Endothelial cell of umbilical vein (primary cell): Measurements from ENCODE around the gene CTSH.

ENCODE experiments used
- CTCF ChIP-seq, 2 donors: IDR thresholded peaks; 1 replicate in 1 of 2; 2 replicates in 1 of 2; pipeline ENCODE4 v1.5.1; 2011; ENCODE audit warnings: low read length in 2 of 2, mild to moderate bottlenecking in 2 of 2, moderate library complexity in 2 of 2, control low read depth in 1 of 2, inconsistent platforms in 1 of 2, low read depth in 1 of 2; ENCODE audit not compliant: insufficient read depth in 1 of 2; ENCODE audit errors: extremely low read depth in 1 of 2
- EZH2 ChIP-seq: IDR thresholded peaks from 2 replicates; pipeline ENCODE4 v1.6.1; 2012; ENCODE audit warnings: borderline replicate concordance, low read depth, mild to moderate bottlenecking, moderate library complexity, low read length, inconsistent platforms; ENCODE audit not compliant: severe bottlenecking
- FOS ChIP-seq: IDR thresholded peaks from 2 replicates; pipeline ENCODE4 v1.6.1; 2011; ENCODE audit warnings: mild to moderate bottlenecking, low read length, moderate library complexity, borderline replicate concordance; ENCODE audit not compliant: insufficient read depth
- GATA2 ChIP-seq: IDR thresholded peaks from 2 replicates; pipeline ENCODE4 v1.7.0; 2011; ENCODE audit warnings: low read depth, mild to moderate bottlenecking, moderate library complexity, mixed read lengths, low read length; ENCODE audit not compliant: insufficient read length, insufficient read depth
- JUN ChIP-seq: IDR thresholded peaks from 2 replicates; pipeline ENCODE4 v1.6.1; 2011; ENCODE audit warnings: borderline replicate concordance, low read depth; ENCODE audit not compliant: insufficient read length, insufficient read depth
- MAX ChIP-seq: IDR thresholded peaks from 2 replicates; pipeline ENCODE4 v1.6.1; 2011; ENCODE audit not compliant: insufficient read depth, insufficient read length
- MYC ChIP-seq: IDR thresholded peaks from one replicate; pipeline ENCODE4 v1.6.1; 2011; ENCODE audit warnings: mild to moderate bottlenecking, low read depth, low read length
- POLR2A ChIP-seq: IDR thresholded peaks from 2 replicates; pipeline ENCODE4 v1.6.1; 2012; ENCODE audit warnings: low read depth, mild to moderate bottlenecking, control low read depth, low read length
- POLR2AphosphoS5 ChIP-seq: IDR thresholded peaks from 2 replicates; pipeline ENCODE4 v1.6.1; 2012; ENCODE audit warnings: low read depth, mild to moderate bottlenecking, control low read depth, low read length, moderate library complexity; ENCODE audit not compliant: insufficient read depth

GRCh38 chr15:78921517-78921916, 23.3 kb downstream of the CTSH start:
- no peak for TF ChIP-seq POLR2A
- no peak for TF ChIP-seq CTCF (IDR thresholded peaks at IDR 0.05; ENCODE audit: extremely low read depth in 1 of 2, insufficient read depth in 1 of 2, low read depth in 1 of 2, low read length in 2 of 2)
- TF ChIP-seq JUN = no peak
- TF ChIP-seq POLR2AphosphoS5 = no peak
- TF ChIP-seq MAX = no peak
- TF ChIP-seq EZH2 = no peak
- no peak for TF ChIP-seq FOS
- TF ChIP-seq MYC = no peak
- TF ChIP-seq GATA2 = no peak
